GM12874 (cell line): ENCODE measurements around the gene ELMO2.

Source experiments
- CTCF ChIP-seq: IDR thresholded peaks from 2 replicates; pipeline ENCODE4 v1.5.1; 2011; ENCODE audit warnings: low read depth, mild to moderate bottlenecking, control low read depth, low read length, moderate library complexity; ENCODE audit not compliant: insufficient read depth

ELMO2 gene

GRCh38 chr20:46394872-46395760, 11.3 kb downstream of the ELMO2 start:
- no peak for TF ChIP-seq CTCF

- TF ChIP-seq CTCF = no peak
Observed at GRCh38 chr20:46393967-46394366, 12.4 kb downstream of the ELMO2 start.

GRCh38 chr20:46388937-46389336, 17.5 kb downstream of the ELMO2 start:
- no peak for TF ChIP-seq CTCF

GRCh38 chr20:46388201-46388836, 18.1 kb downstream of the ELMO2 start:
- no peak for TF ChIP-seq CTCF

- no peak for TF ChIP-seq CTCF
Observed at GRCh38 chr20:46378412-46379009, 27.9 kb downstream of the ELMO2 start.

- no peak for TF ChIP-seq CTCF
Observed at GRCh38 chr20:46377518-46377917, 28.9 kb downstream of the ELMO2 start.

- TF ChIP-seq CTCF = no peak
Observed at GRCh38 chr20:46376196-46376785, 30.1 kb downstream of the ELMO2 start.
